Daoy (cell line): ENCODE results near the gene UHRF2. TPM values are rescaled to one million over a fixed set of nuclear protein-coding genes. Genes with fewer than 3 reads are reported as not detected.

Experiments used
- total RNA-seq: library from RNA; depleted of rRNA; stranded (reverse); fragments of >200 nt; shearing (Covaris generic); gene quantifications from 2 replicates; pipeline ENCODE4 v1.2.3, GENCODE V29; 2014; rRNA removed

UHRF2 gene
- total RNA-seq, 1 experiment from 2014 or later = 63.8 TPM

Other genes with a start within 250 kb of the UHRF2 start
- 0.06 and 0.80 TPM in 2 replicates for gene IL33, start 197.4 kb upstream of the UHRF2 start, total RNA-seq
- not detected in 2 replicates for gene TPD52L3, start 84.8 kb upstream of the UHRF2 start, total RNA-seq
- gene GLDC, start 232.5 kb downstream of the UHRF2 start, total RNA-seq = 4.6 and 16.3 TPM in 2 replicates